ENCODE data around the gene TRMT10B. TPM values are rescaled to one million over a fixed set of nuclear protein-coding genes. Genes with fewer than 3 reads are reported as not detected.
A peak's percentile ranks its signal among the peaks of the same experiment; 100 is the strongest.

TRMT10B gene
- total RNA-seq, 1 donor from 2014 or later: 4.2 TPM

DNA sequence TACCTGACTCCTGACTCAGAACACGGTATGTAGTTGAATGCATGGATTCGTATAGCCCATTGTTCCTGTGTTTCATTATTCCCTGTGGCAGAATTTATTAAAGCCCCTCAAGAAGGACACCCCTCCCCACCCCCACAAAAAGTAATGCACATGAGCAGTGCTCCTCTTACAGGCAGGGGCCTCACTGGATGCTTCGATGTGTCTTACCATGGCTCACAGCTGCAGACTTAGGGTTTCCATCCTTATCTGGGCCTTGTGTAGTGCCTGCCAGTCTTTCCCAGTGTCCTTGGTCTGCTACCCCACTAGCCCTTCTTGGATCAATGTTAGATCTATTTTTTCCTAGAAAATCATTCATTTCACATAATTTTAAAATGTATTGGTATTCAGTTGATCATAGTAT, 16.4 kb downstream of the TRMT10B start:
- DNase-seq (ENCODE audit: low read depth): no peak
- Histone ChIP-seq H3K36me3 (ENCODE audit: control insufficient read depth, insufficient read depth, low read length) (peaks cover 1% of the 10 kb centered on the region), H3K27me3 (ENCODE audit: control insufficient read depth, insufficient read depth, low read length) (no peaks in the 10 kb centered on the region), H3K4me3 (ENCODE audit: low read depth, low read length) (no peak overlapping the region)
- TF ChIP-seq CTCF (IDR thresholded peaks at IDR 0.05; ENCODE audit: insufficient read depth, low read length, poor library complexity, severe bottlenecking): no peak

DNA sequence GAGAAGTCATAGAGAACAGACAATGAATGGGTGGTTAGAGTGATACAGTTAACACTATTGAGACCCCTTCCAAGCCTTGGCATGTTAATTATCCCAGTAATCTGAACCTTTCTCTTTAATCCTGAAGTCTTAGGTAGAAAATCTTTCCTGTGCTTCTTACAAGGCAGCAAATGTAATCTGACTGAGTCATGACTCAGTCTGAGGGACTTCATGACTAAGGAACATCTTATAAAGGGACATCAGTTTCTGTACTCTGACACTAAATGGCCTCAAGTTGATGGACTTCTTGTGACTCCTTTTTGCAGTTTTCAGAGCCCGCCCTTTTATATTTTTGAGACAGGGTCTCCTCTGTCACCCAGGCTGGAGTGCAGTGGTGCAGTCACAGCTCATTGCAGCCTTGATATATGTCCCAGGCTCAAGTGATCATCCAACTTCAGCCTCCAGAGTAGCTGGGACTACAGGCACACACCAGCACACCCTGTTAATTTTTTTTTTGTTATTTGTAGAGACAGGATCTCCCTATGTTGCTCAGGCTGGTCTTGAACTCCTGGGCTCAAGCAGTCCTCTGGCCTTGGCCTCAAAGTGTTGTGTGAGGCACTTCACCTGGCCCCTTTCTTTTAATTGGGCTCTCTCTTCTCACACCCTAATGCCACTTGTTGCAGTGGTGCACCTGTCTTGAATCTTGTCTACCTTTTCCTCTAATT, 21.8 kb downstream of the TRMT10B start:
- DNase-seq (ENCODE audit: low read depth): no peak
- no peaks in the 10 kb centered on the region for H3K27me3 ChIP-seq (ENCODE audit: control insufficient read depth, insufficient read depth, low read length)
- no peak for TF ChIP-seq CTCF (IDR thresholded peaks at IDR 0.05; ENCODE audit: insufficient read depth, low read length, poor library complexity, severe bottlenecking)
- H3K4me3 ChIP-seq (ENCODE audit: low read depth, low read length): no peak overlapping the region
- peaks cover 1% of the 10 kb centered on the region for H3K36me3 ChIP-seq (ENCODE audit: control insufficient read depth, insufficient read depth, low read length)

DNA sequence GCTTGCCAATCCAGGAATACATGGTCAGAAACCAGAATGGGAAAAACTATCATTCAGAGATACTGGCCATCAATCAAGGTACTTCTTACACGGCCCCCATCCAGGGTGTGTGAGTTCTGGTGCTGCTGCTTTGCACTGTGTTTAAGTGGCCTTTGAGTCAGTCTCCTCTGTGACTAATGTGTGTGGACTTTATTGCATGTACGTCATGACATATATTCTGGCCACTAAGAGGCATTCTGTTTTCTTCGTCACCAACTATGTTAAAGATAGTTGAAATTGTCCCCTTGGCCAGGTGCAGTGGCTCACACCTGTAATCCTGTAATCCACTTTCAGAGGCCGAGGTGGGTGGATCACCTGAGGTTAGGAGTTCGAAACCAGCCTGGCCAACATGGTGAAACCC, 22.7 kb downstream of the TRMT10B start:
- H3K36me3 ChIP-seq (ENCODE audit: control insufficient read depth, insufficient read depth, low read length): peaks cover 1% of the 10 kb centered on the region
- no peak for TF ChIP-seq CTCF (IDR thresholded peaks at IDR 0.05; ENCODE audit: insufficient read depth, low read length, poor library complexity, severe bottlenecking)
- no peaks in the 10 kb centered on the region for H3K27me3 ChIP-seq (ENCODE audit: control insufficient read depth, insufficient read depth, low read length)
- DNase-seq (ENCODE audit: low read depth): no peak
- H3K4me3 ChIP-seq (ENCODE audit: low read depth, low read length): no peak overlapping the region

DNA sequence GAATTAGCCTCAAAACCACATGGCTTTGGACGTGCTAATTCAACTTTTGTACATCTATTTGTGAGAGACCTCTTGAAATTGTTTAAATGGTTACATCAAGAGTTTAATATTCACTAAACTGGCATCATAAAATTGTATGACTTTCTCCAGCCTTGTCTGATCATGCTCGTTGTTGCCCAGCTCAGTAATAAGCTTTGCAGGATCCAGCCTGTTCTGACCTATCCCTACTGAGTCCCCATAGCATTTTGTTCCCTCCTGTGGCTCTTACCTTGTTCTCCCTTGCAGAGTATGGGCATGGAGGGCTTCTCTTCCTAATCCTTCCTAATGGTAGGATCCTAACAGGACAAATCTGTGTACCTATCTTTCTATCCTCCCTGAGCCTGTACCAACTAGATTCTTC, 24.9 kb downstream of the TRMT10B start:
- no peak for DNase-seq (ENCODE audit: low read depth)
- Histone ChIP-seq H3K4me3 (ENCODE audit: low read depth, low read length) (no peak overlapping the region), H3K36me3 (ENCODE audit: control insufficient read depth, insufficient read depth, low read length) (peaks cover 2% of the 10 kb centered on the region), H3K27me3 (ENCODE audit: control insufficient read depth, insufficient read depth, low read length) (no peaks in the 10 kb centered on the region)
- no peak for TF ChIP-seq CTCF (IDR thresholded peaks at IDR 0.05; ENCODE audit: insufficient read depth, low read length, poor library complexity, severe bottlenecking)

DNA sequence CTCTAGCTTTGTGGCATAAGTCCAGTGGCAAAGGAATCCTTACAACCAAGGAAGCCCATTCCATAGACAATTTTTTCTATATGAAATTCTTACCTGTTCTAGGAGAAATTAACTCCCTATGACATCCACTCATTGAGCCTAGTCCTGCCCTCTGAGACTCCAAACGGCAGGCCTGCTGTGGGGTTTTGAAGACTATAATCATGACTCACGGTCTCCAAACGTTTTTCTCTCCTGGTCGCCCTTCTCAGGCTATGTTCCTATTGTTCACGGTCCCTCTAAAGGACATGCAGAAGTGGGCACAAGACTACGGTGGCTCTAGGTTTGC, 30.6 kb downstream of the TRMT10B start:
- peak overlapping the region; percentile 65 for H3K4me3 ChIP-seq (ENCODE audit: low read depth, low read length)
- H3K36me3 ChIP-seq (ENCODE audit: control insufficient read depth, insufficient read depth, low read length): peaks cover 1% of the 10 kb centered on the region
- no peak for DNase-seq (ENCODE audit: low read depth)
- H3K27me3 ChIP-seq (ENCODE audit: control insufficient read depth, insufficient read depth, low read length): no peaks in the 10 kb centered on the region
- no peak for TF ChIP-seq CTCF (IDR thresholded peaks at IDR 0.05; ENCODE audit: insufficient read depth, low read length, poor library complexity, severe bottlenecking)
